OCI-LY3 (cell line): ENCODE data around the gene C8G.

Experiments used
- H2AFZ ChIP-seq: fragments of 200-600, 300-600 bp; shearing (Covaris generic); 2 replicates; pipeline ENCODE4 v1.6.0; 2014; ENCODE audit warnings: antibody characterized with exemption, low read depth, low read length
- H3K27ac ChIP-seq: fragments of 200-600, 300-600 bp; sonication (generic); 2 replicates; pipeline ENCODE4 v1.5.1; 2014; ENCODE audit warnings: mild to moderate bottlenecking, low read length, moderate library complexity, mixed read lengths
- H3K27me3 ChIP-seq: fragments of 200-600, 300-600 bp; sonication (generic); 2 replicates; pipeline ENCODE4 v1.6.1; 2014; ENCODE audit warnings: low read depth, low read length, mixed read lengths
- H3K36me3 ChIP-seq: fragments of 200-600, 300-600 bp; sonication (generic); replicated peaks from 2 replicates; pipeline ENCODE3; 2014; ENCODE audit warnings: low read depth, low read length, mixed read lengths
- H3K4me1 ChIP-seq: fragments of 300-600, 200-600 bp; sonication (generic); 2 replicates; pipeline ENCODE4 v1.6.1; 2014; ENCODE audit warnings: low read length, mixed read lengths
- H3K4me2 ChIP-seq: fragments of 200-600, 300-600 bp; sonication (generic); 2 replicates; pipeline ENCODE4 v1.6.1; 2014; ENCODE audit warnings: low read length, mixed read lengths
- H3K4me3 ChIP-seq: fragments of 300-600, 200-600 bp; sonication (generic); 2 replicates; pipeline ENCODE4 v1.5.1; 2014; ENCODE audit warnings: antibody characterized with exemption, mild to moderate bottlenecking, low read length, moderate library complexity
- H3K79me2 ChIP-seq: fragments of 300-600, 200-600 bp; shearing (Covaris generic); 2 replicates; pipeline ENCODE4 v1.6.1; 2014; ENCODE audit warnings: mild to moderate bottlenecking, low read length, mixed read lengths
- H3K9ac ChIP-seq: fragments of 300-600, 200-600 bp; shearing (Covaris generic); 2 replicates; pipeline ENCODE4 v1.6.0; 2014; ENCODE audit warnings: mild to moderate bottlenecking, low read length, moderate library complexity
- H3K9me3 ChIP-seq: fragments of 200-600, 300-600 bp; shearing (Covaris generic); 2 replicates; pipeline ENCODE4 v1.6.1; 2014; ENCODE audit warnings: low read length, mixed read lengths; ENCODE audit not compliant: insufficient read depth
- H4K20me1 ChIP-seq: fragments of 200-600, 300-600 bp; sonication (generic); 2 replicates; pipeline ENCODE4 v1.6.1; 2016; ENCODE audit warnings: low read length, mixed read lengths; ENCODE audit not compliant: insufficient read depth
- CTCF ChIP-seq: fragments of 200-600, 300-600 bp; sonication (generic); IDR thresholded peaks from 2 replicates; pipeline ENCODE4 v1.5.1; 2014; ENCODE audit warnings: antibody characterized with exemption, low read length, low read depth
- EZH2phosphoT487 ChIP-seq: fragments of 200-600 bp; shearing (Covaris generic); IDR thresholded peaks from 2 replicates; pipeline ENCODE4 v1.6.1; 2018; ENCODE audit warnings: antibody characterized with exemption, mixed run types, low read depth

C8G gene

DNA sequence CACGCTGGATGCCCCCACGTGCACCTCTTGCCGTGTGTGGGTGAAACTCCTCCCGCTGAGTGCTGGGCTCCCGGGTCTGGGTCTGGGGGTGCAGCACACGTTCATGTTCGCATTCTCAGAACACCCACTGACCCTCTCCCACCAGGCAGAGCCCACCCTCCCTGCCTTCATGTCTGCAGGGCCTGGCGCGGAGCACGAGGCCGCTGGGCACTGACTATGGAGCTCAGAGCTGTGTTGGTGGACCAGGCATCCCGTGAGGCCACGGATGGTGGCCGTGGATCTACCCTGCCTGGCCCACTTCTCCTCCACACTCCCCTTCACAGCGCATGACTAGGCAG is 15.9 kb downstream of the C8G start:
- Histone ChIP-seq H4K20me1 (no peaks in the 10 kb centered on the region), H3K79me2 (no peaks in the 10 kb centered on the region), H3K27me3 (no peaks in the 10 kb centered on the region), H3K4me1 (no peaks in the 10 kb centered on the region), H3K9me3 (no peaks in the 10 kb centered on the region), H3K9ac (no peak overlapping the region), H3K27ac (no peak overlapping the region), H2AFZ (no peak overlapping the region), H3K4me2 (no peak overlapping the region), H3K4me3 (no peak overlapping the region), H3K36me3 (no peaks in the 10 kb centered on the region)
- TF ChIP-seq CTCF (no peak), EZH2phosphoT487 (no peak)

DNA sequence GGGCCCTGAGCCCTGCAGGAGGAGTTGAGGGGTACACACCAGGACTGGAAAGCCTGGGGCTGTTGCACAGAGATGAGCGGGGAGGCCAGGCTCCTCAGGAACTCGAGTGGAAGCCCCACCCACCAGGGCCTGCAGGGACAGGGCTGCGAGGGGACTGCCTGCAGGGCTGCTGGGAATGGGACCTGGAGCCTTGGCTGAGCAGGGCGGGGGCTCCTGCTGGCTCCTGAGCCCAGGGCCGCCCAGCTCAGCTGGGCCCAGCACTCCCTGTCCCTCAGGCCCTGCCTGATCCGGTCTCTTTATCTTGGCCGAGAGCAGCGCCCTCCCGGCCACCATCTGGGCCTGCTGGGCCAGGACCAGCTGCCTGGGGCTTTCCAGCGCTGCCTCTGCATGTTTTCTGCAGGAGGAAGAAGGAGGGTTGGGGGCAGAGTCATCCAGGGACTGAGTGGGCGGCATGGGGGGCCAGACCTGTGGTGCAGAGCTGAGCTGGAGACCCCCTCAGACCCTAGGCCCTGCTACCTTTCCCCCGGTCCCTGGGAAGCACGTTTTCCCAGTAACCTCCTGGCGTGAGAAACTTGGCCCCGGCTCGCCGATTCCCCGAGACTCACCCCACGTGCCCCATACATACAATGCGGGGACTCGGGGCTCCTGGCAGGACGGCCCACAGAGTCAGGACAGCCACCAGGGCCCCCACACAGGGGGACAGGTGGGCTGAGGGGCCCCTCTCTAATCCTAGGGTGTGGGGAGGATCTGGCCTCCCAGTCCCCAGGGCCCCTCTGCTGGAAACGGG is 16.4 kb downstream of the C8G start:
- Histone ChIP-seq H3K36me3 (no peaks in the 10 kb centered on the region), H3K9me3 (no peaks in the 10 kb centered on the region), H3K27ac (no peak overlapping the region), H3K9ac (no peak overlapping the region), H4K20me1 (no peaks in the 10 kb centered on the region), H3K4me3 (no peak overlapping the region), H2AFZ (no peak overlapping the region), H3K4me2 (no peak overlapping the region), H3K79me2 (no peaks in the 10 kb centered on the region), H3K27me3 (no peaks in the 10 kb centered on the region), H3K4me1 (no peaks in the 10 kb centered on the region)
- TF ChIP-seq EZH2phosphoT487 (no peak), CTCF (no peak)

DNA sequence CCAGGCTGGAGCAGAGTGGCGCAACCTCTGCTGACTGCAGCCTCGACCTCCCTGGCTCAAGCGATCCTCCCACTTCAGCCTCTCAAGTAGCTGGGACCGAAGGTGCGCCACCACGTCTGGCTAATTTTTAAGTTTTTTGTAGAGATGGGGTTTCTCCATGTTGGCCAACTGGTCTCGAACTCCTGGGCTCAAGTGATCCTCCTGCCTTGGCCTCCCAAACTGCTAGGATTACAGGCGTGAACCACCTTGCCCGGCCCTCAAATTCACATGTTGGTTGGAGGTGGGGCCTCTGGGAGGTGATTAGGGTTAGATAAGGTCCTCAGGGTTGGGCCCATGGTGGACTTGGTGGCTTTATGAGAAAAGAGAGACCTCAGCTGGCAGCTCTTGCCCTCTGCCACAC is 17.1 kb downstream of the C8G start:
- Histone ChIP-seq H3K4me1 (no peaks in the 10 kb centered on the region), H3K27me3 (no peaks in the 10 kb centered on the region), H3K9ac (no peak overlapping the region), H3K4me2 (no peak overlapping the region), H3K79me2 (no peaks in the 10 kb centered on the region), H3K27ac (no peak overlapping the region), H4K20me1 (no peaks in the 10 kb centered on the region), H3K36me3 (no peaks in the 10 kb centered on the region), H3K9me3 (no peaks in the 10 kb centered on the region), H2AFZ (no peak overlapping the region), H3K4me3 (no peak overlapping the region)
- TF ChIP-seq EZH2phosphoT487 (no peak), CTCF (no peak)

- H2AFZ ChIP-seq = no peak overlapping the region
- H3K79me2 ChIP-seq = no peaks in the 10 kb centered on the region
- no peaks in the 10 kb centered on the region for H3K4me1 ChIP-seq
- H3K9me3 ChIP-seq = no peaks in the 10 kb centered on the region
- H3K36me3 ChIP-seq = no peaks in the 10 kb centered on the region
- no peak overlapping the region for H3K4me2 ChIP-seq
- H3K4me3 ChIP-seq = no peak overlapping the region
- no peak overlapping the region for H3K27ac ChIP-seq
- H3K27me3 ChIP-seq = no peaks in the 10 kb centered on the region
- H3K9ac ChIP-seq = no peak overlapping the region
- no peak for TF ChIP-seq EZH2phosphoT487
- no peak for TF ChIP-seq CTCF
- no peaks in the 10 kb centered on the region for H4K20me1 ChIP-seq
These were observed 17.7 kb downstream of the C8G start for GRCh38 chr9:136962701-136963248.
